ENCODE measurements around the gene PDLIM5.
A peak's percentile ranks its signal among the peaks of the same experiment; 100 is the strongest.
"Not testable (repeated sequence)": the region's sequence is repeated elsewhere in the genome, so short reads cannot be mapped to it uniquely, and the experiment has no call there.

PDLIM5 gene

GRCh38 chr4:94469221-94469784 is 17.6 kb downstream of the PDLIM5 start:
- TF ChIP-seq CTCF (IDR thresholded peaks at IDR 0.05) = no peak
- DNase-seq (ENCODE audit: low spot score) = no peak
- Histone ChIP-seq H3K27ac (peak overlapping the region in 1 of 2 donors; percentile 30), H3K4me3 (no peak overlapping the region)

GRCh38 chr4:94470132-94470531 is 18.4 kb downstream of the PDLIM5 start:
- Histone ChIP-seq H3K27ac (no peak overlapping the region), H3K4me3 (no peak overlapping the region)
- no peak for TF ChIP-seq CTCF (IDR thresholded peaks at IDR 0.05)
- no peak for DNase-seq (ENCODE audit: low spot score)

- H3K4me3 ChIP-seq; DNase-seq (ENCODE audit: low spot score); H3K27ac ChIP-seq: not testable (repeated sequence)
Measured at GRCh38 chr4:94470782-94471181, 19.0 kb downstream of the PDLIM5 start.

- Histone ChIP-seq H3K27ac (peak overlapping the region; percentile 19 to 34), H3K4me3 (no peak overlapping the region)
- no peak for DNase-seq (ENCODE audit: low spot score)
- no peak for TF ChIP-seq CTCF (IDR thresholded peaks at IDR 0.05)
Measured at GRCh38 chr4:94472056-94472826, 20.5 kb downstream of the PDLIM5 start.

DNA sequence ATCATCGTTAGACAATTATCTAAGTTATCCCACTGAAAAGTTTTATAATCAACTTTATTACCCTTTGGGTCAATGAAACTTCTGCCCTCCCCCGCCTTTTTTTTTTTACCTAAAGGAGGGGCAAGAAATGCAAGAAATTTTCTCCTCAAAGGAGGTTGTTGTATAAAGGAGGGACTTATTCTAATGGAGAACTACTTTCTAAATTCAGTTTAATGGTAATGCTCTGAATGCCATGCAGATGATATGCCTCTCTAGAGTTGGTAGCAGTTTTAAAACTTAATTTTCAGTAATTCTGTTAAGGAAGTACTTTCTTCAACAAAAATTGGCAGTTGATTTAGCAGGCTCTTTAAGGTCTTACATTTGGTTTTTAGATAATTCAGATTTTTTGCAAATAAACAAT is 23.3 kb downstream of the PDLIM5 start:
- H3K27ac ChIP-seq = no peak overlapping the region
- no peak for DNase-seq (ENCODE audit: low spot score)
- no peak for TF ChIP-seq CTCF (IDR thresholded peaks at IDR 0.05)
- H3K4me3 ChIP-seq = no peak overlapping the region

DNA sequence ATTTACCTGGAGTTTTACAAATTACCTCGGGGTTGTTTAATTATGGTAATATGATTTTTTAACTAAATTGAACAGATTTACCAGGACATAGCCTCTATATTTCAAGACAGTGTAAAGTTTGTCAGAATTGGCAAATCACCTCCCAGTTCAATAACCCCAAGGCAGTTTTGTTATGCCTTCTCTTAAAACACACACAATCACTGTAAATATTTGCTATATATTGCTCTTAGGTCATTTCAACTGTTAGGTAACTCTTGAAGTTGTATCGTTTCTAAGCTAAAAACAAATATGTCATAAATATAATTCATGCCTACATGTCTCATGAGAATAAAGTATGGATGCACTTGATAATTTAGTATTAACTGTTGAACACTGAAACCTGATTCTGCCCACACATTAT is 24.1 kb downstream of the PDLIM5 start:
- Histone ChIP-seq H3K27ac (no peak overlapping the region), H3K4me3 (no peak overlapping the region)
- no peak for TF ChIP-seq CTCF (IDR thresholded peaks at IDR 0.05)
- DNase-seq (ENCODE audit: low spot score) = no peak

DNA sequence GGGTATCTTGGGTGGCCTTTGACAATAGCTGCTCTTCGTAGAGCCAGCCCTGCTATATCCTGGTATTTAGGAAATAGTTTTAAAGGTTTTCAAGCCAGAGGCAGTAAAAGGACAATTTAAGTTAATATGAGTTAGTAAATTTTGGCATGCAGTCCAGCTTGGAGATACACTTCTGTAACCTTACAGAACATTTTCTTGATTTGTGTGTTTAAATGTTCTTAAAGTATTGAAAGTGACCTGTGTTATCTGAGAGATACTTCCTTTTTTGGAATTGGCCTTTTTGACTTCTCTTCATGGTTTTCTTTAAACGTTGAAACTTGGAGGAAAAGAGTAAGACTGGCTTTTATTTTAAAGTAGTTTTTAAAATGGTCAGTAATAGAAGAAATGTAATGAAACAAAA is 25.5 kb downstream of the PDLIM5 start:
- TF ChIP-seq CTCF (IDR thresholded peaks at IDR 0.05) = no peak
- peak overlapping the region; percentile 53 to 54 for H3K27ac ChIP-seq
- no peak overlapping the region for H3K4me3 ChIP-seq
- DNase-seq (ENCODE audit: low spot score) = no peak

GRCh38 chr4:94478805-94479204 is 27.1 kb downstream of the PDLIM5 start:
- DNase-seq (ENCODE audit: low spot score); H3K4me3 ChIP-seq: not testable (repeated sequence)
- H3K27ac ChIP-seq = peak overlapping the region in 1 of 2 donors; percentile 64

Data from coronary artery (tissue), 2 donors.